Tibial artery (tissue), 4 donors: ENCODE measurements around the gene TTLL5.

Experiments
- DNase-seq, 2 donors: peaks; one replicate each; pipeline ENCODE4 v3.0.0-alpha.2; 2019
- H3K27ac ChIP-seq, 2 donors: fragments of 200-600 bp; sonication (generic) in 1 of 2; 1 replicate in 1 of 2; 2 replicates in 1 of 2; pipeline ENCODE4 v1.5.1; 2018 to 2019; ENCODE audit warnings: mild to moderate bottlenecking in 1 of 2
- H3K27me3 ChIP-seq, 2 donors: fragments of 200-600 bp; sonication (generic) in 1 of 2; one replicate each; pipeline versions ENCODE4 v1.5.1 to v1.6.0; 2016 to 2019
- H3K36me3 ChIP-seq, 3 donors: fragments of 200-600 bp; sonication (generic) in 2 of 3; one replicate each; pipeline ENCODE4 v1.5.1; 2016 to 2019; ENCODE audit warnings: mild to moderate bottlenecking in 2 of 3
- H3K4me1 ChIP-seq, 4 donors: fragments of 200-600 bp; sonication (generic) in 2 of 4; 1 replicate in 3 of 4; 2 replicates in 1 of 4; pipeline ENCODE4 v1.5.1; 2016 to 2019
- H3K4me3 ChIP-seq, 2 donors: fragments of 200-600 bp; sonication (generic) in 1 of 2; 1 replicate in 1 of 2; 2 replicates in 1 of 2; pipeline ENCODE4 v1.5.1; 2018 to 2019; ENCODE audit warnings: mild to moderate bottlenecking in 2 of 2
- H3K9me3 ChIP-seq, 3 donors: fragments of 200-600 bp; sonication (generic) in 1 of 3; one replicate each; pipeline ENCODE4 v1.5.1; 2016 to 2019
- CTCF ChIP-seq, 2 experiments: fragments of 200-600 bp in 1 of 2; fragments of 450-650 bp in 1 of 2; IDR thresholded peaks; one replicate each; pipeline ENCODE4 v1.5.1; 2017 to 2019; ENCODE audit warnings: antibody characterized with exemption in 2 of 2, mild to moderate bottlenecking in 1 of 2, moderate library complexity in 1 of 2
- intact Hi-C: fragments of 100-400 bp; cut with DNase I; formaldehyde crosslinking; loops from one replicate; pipeline ENCODE4 v1.15.0; 2023; ENCODE audit warnings: low total_unique reads

The TTLL5 gene

GRCh38 chr14:75655235-75655634 lies 5.8 kb upstream of the TTLL5 start:
- TF ChIP-seq CTCF (IDR thresholded peaks at IDR 0.05): no peak
- Histone ChIP-seq H3K4me1 (peaks cover 0 to 11% (median 6%) of the 10 kb centered on the region in 4 donors), H3K27ac (no peak overlapping the region), H3K4me3 (no peak overlapping the region), H3K9me3 (no peaks in the 10 kb centered on the region), H3K36me3 (peaks cover 20 to 62% (median 41%) of the 10 kb centered on the region in 3 donors), H3K27me3 (no peaks in the 10 kb centered on the region)
- DNase-seq: no peak
- intact Hi-C loops: loop anchor here (2.0 kb wide), 1 partner anchor 76 kb away; the partner anchor contains the start of gene FLVCR2

GRCh38 chr14:75657331-75657730 lies 3.7 kb upstream of the TTLL5 start:
- Histone ChIP-seq H3K9me3 (no peaks in the 10 kb centered on the region), H3K4me1 (peaks cover 0 to 17% (median 11%) of the 10 kb centered on the region in 4 donors), H3K27ac (no peak overlapping the region), H3K27me3 (no peaks in the 10 kb centered on the region), H3K36me3 (peaks cover 0 to 41% (median 20%) of the 10 kb centered on the region in 3 donors), H3K4me3 (no peak overlapping the region)
- intact Hi-C loops: no loop called here
- TF ChIP-seq CTCF (IDR thresholded peaks at IDR 0.05): no peak
- DNase-seq: no peak

GRCh38 chr14:75658957-75659356 lies 2.1 kb upstream of the TTLL5 start:
- no peak for TF ChIP-seq CTCF (IDR thresholded peaks at IDR 0.05)
- Histone ChIP-seq H3K36me3 (peaks cover 0 to 31% (median 9%) of the 10 kb centered on the region in 3 donors), H3K27me3 (no peaks in the 10 kb centered on the region), H3K4me3 (no peak overlapping the region), H3K9me3 (no peaks in the 10 kb centered on the region), H3K4me1 (peaks cover 0 to 21% (median 12%) of the 10 kb centered on the region in 4 donors), H3K27ac (no peak overlapping the region)
- no peak for DNase-seq
- intact Hi-C loops: no loop called here

- H3K27me3 ChIP-seq: no peaks in the 10 kb centered on the region
- intact Hi-C loops: loop anchor here (5.0 kb wide), 1 partner anchor 322 kb away; the partner anchor contains the start of gene TGFB3
- peaks cover 0 to 22% (median 5%) of the 10 kb centered on the region in 3 donors for H3K36me3 ChIP-seq
- peak overlapping the region; percentile 81 to 86 for H3K27ac ChIP-seq
- peak overlapping the region; percentile 89 to 90 for H3K4me3 ChIP-seq
- H3K9me3 ChIP-seq: no peaks in the 10 kb centered on the region
- no peak for DNase-seq
- peaks cover 0 to 21% (median 12%) of the 10 kb centered on the region in 4 donors for H3K4me1 ChIP-seq
- no peak for TF ChIP-seq CTCF (IDR thresholded peaks at IDR 0.05)
Observed at GRCh38 chr14:75660238-75660629, 812 bp upstream of the TTLL5 start.

- Histone ChIP-seq H3K27ac (peak overlapping the region; percentile 81 to 86), H3K9me3 (no peaks in the 10 kb centered on the region), H3K27me3 (no peaks in the 10 kb centered on the region), H3K4me3 (peak overlapping the region; percentile 89 to 90), H3K4me1 (peaks cover 0 to 21% (median 12%) of the 10 kb centered on the region in 4 donors), H3K36me3 (peaks cover 0 to 10% (median 10%) of the 10 kb centered on the region in 3 donors)
- TF ChIP-seq CTCF (IDR thresholded peaks at IDR 0.05): no peak
- DNase-seq: no peak
- intact Hi-C loops: loop anchor here (5.0 kb wide), 1 partner anchor 321 kb away; the partner anchor contains the start of gene TGFB3
Observed at GRCh38 chr14:75661499-75661814, 411 bp downstream of the TTLL5 start.

- H3K4me1 ChIP-seq: peaks cover 0 to 21% (median 12%) of the 10 kb centered on the region in 4 donors
- no peaks in the 10 kb centered on the region for H3K9me3 ChIP-seq
- no peak for DNase-seq
- H3K27me3 ChIP-seq: no peaks in the 10 kb centered on the region
- H3K27ac ChIP-seq: no peak overlapping the region
- intact Hi-C loops: loop anchor here (5.0 kb wide), 1 partner anchor 319 kb away; the partner anchor contains the start of gene TGFB3
- peaks cover 0 to 5% (median 0%) of the 10 kb centered on the region in 3 donors for H3K36me3 ChIP-seq
- TF ChIP-seq CTCF (IDR thresholded peaks at IDR 0.05): no peak
- no peak overlapping the region for H3K4me3 ChIP-seq
Observed at GRCh38 chr14:75662966-75663365, 1.9 kb downstream of the TTLL5 start.
